A549 treated with DMSO at 1 μM for 4 hours (cell line): ENCODE data around the gene SH3BGRL. TPM values are rescaled to one million over a fixed set of nuclear protein-coding genes. Genes with fewer than 3 reads are reported as not detected.

Experiments
- total RNA-seq: library from RNA; stranded (reverse); fragments of 200-300 nt; extraction: Qiagen RNA extraction; gene quantifications from 5 replicates; pipeline ENCODE4 v1.2.3, GENCODE V29; 2022; ENCODE audit warnings: low read depth

SH3BGRL gene
- total RNA-seq, result 40.1 to 63.6 TPM (median 48.1 TPM) in 5 replicates

DNA sequence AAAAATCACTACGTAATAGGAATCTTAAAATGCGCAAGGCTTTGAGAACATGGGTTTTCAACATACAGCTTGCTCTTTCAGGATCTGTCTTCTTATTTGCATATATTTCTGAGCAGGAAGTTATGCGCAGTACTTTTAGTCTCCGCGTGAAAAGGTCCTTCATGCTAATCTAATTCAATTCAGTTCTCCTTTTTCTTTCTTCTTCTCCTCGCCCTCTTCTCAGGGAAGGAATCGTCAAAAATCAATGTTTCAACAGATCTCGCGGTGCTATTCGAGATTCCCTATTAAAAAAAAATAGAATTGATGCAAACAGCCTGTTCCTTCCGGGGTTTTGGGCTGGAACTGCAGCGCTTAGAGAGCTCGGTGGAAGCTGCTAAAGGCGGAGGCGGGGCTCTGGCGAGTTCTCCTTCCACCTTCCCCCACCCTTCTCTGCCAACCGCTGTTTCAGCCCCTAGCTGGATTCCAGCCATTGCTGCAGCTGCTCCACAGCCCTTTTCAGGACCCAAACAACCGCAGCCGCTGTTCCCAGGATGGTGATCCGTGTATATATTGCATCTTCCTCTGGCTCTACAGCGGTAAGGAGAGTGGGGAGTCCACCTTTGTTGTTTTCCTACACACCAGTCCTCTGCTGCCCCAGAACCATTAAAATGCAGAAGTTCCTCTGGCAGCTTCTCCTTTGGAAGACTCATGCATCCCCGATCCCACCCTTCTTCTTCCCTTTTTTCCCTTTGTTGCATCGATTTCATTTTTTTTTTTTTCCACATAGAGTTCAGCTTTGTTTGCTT lies at the start of gene SH3BGRL, which contains the start of gene HMGN5:
TSS of gene SH3BGRL (plus strand) at position 432 of the 785 bp plus-strand sequence. CDS start at position 531, 99 bp downstream.
TSS of gene HMGN5 (minus strand) at position 243 of the 785 bp plus-strand sequence. CDS start 80,364 bp downstream, outside the sequence.

Other genes with a start within 250 kb of the SH3BGRL start
- gene HMGN5, start 189 bp upstream of the SH3BGRL start, total RNA-seq, result 2.0 to 3.4 TPM (median 2.5 TPM) in 5 replicates